Measurements from ENCODE around the gene LENG1.

DNA sequence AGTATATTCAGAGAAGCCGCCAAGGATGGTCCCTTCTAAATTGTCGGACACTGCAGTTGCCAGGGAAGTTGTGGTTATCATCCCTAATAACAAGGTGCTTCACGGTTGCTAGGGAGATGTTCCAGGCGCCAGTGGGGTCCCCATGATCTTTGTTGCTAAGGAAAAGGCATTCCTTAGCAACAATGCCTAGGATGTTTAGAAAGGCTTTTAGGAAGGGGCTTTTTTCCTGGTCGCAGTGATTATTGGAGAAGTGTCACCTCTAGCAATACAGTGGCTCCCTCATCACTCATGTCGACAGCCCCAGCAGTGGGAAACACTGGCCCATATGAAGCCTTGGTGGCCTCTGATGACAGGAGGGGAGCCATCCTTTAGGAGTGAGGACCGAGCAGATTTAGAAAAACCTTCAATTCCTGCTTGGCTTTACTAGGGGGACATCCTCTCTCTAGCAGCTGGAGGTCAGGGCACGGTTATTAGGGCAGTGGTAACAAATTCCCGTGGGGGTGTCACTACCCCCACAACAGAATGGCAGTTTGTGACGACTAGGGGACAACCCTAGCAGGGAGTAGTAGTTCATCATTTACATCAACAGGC, 19.8 kb upstream of the LENG1 start:
- TF ChIP-seq, protein P1, sequence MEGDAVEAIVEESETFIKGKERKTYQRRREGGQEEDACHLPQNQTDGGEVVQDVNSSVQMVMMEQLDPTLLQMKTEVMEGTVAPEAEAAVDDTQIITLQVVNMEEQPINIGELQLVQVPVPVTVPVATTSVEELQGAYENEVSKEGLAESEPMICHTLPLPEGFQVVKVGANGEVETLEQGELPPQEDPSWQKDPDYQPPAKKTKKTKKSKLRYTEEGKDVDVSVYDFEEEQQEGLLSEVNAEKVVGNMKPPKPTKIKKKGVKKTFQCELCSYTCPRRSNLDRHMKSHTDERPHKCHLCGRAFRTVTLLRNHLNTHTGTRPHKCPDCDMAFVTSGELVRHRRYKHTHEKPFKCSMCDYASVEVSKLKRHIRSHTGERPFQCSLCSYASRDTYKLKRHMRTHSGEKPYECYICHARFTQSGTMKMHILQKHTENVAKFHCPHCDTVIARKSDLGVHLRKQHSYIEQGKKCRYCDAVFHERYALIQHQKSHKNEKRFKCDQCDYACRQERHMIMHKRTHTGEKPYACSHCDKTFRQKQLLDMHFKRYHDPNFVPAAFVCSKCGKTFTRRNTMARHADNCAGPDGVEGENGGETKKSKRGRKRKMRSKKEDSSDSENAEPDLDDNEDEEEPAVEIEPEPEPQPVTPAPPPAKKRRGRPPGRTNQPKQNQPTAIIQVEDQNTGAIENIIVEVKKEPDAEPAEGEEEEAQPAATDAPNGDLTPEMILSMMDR (IDR thresholded peaks at IDR 0.05; ENCODE audit: low read depth, low read length) = no peak
- TF ChIP-seq POLR2A (IDR thresholded peaks at IDR 0.05; ENCODE audit: extremely low read depth, insufficient read length) (no peak), MYC (IDR thresholded peaks at IDR 0.05; ENCODE audit: low read depth, low read length) (no peak)
- TF ChIP-seq, protein P2, sequence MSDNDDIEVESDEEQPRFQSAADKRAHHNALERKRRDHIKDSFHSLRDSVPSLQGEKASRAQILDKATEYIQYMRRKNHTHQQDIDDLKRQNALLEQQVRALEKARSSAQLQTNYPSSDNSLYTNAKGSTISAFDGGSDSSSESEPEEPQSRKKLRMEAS (IDR thresholded peaks at IDR 0.05; ENCODE audit: low read depth, low read length) = no peak
